Transverse colon (tissue), 4 donors: ENCODE results near the gene LHFPL6. TPM values are rescaled to one million over a fixed set of nuclear protein-coding genes. Genes with fewer than 3 reads are reported as not detected.

Experiments
- DNase-seq: peaks from one replicate; pipeline ENCODE4 v3.0.0-alpha.2; 2019
- H3K27ac ChIP-seq, 4 donors: fragments of 200-600 bp; sonication (generic); 2 replicates each; pipeline ENCODE4 v1.5.1; 2016 to 2018; ENCODE audit warnings: inconsistent platforms in 4 of 4
- H3K27me3 ChIP-seq: fragments of 200-600 bp; sonication (generic); 2 replicates; pipeline ENCODE4 v1.5.1; 2017; ENCODE audit warnings: inconsistent platforms
- H3K36me3 ChIP-seq, 4 donors: fragments of 200-600 bp; sonication (generic); 2 replicates each; pipeline ENCODE4 v1.5.1; 2017 to 2019; ENCODE audit warnings: inconsistent platforms in 4 of 4
- H3K4me1 ChIP-seq, 4 donors: fragments of 200-600 bp; sonication (generic); 2 replicates each; pipeline ENCODE4 v1.5.1; 2017 to 2020; ENCODE audit warnings: inconsistent platforms in 4 of 4
- H3K4me3 ChIP-seq, 4 donors: fragments of 200-600 bp; sonication (generic); 1 replicate in 1 of 4; 2 replicates in 3 of 4; pipeline versions ENCODE4 v1.5.1 to v1.6.1; 2017 to 2019; ENCODE audit warnings: inconsistent platforms in 4 of 4
- H3K9me3 ChIP-seq, 2 donors: fragments of 200-600 bp; sonication (generic); 2 replicates each; pipeline ENCODE4 v1.5.1; 2017 to 2019; ENCODE audit warnings: inconsistent platforms in 2 of 2
- CTCF ChIP-seq, 5 experiments: fragments of 200-600 bp in 3 of 5; fragments of 450-650 bp in 2 of 5; sonication (generic) in 3 of 5; IDR thresholded peaks; 1 replicate in 2 of 5; 2 replicates in 3 of 5; pipeline ENCODE4 v1.5.1; 2016 to 2017; ENCODE audit warnings: antibody characterized with exemption in 5 of 5, inconsistent platforms in 3 of 5, mild to moderate bottlenecking in 2 of 5, moderate library complexity in 1 of 5
- EP300 ChIP-seq: sonication (generic); formaldehyde crosslinking; IDR thresholded peaks from one replicate; pipeline ENCODE4 v1.6.1; 2017; ENCODE audit warnings: antibody characterized with exemption, low read depth
- POLR2A ChIP-seq: fragments of 450-650 bp; IDR thresholded peaks from one replicate; pipeline ENCODE4 v1.6.1; 2016; ENCODE audit warnings: antibody characterized with exemption, mild to moderate bottlenecking, moderate library complexity
- POLR2AphosphoS5 ChIP-seq, 3 donors: sonication (generic); formaldehyde crosslinking; IDR thresholded peaks; one replicate each; pipeline ENCODE4 v1.6.1; 2016; ENCODE audit warnings: antibody characterized with exemption in 3 of 3
- WGBS, 2 donors: methylation state at CpG; one replicate each; pipeline ENCODE4 v1.1.5; 2018; ENCODE audit warnings: low coverage in 1 of 2; 5-methylcytosine and 5-hydroxymethylcytosine counted together
- in situ Hi-C, 4 donors: fragments of 200-750 bp; cut with MboI; loops; one replicate each; pipeline versions ENCODE4 v1.15.0 to v1.15.1; 2017; ENCODE audit warnings: low sequenced_read_pairs in 3 of 4, low pct_ligation_motif_present in 1 of 4, low pct_unique_long_range_greater_than_20kb in 1 of 4
- intact Hi-C: fragments of 100-400 bp; cut with DNase I; formaldehyde crosslinking; loops from one replicate; pipeline ENCODE4 v1.15.1; 2023; ENCODE audit warnings: low total_unique reads
- total RNA-seq, 4 donors: library from RNA; depleted of rRNA; stranded (reverse); fragments of >200 nt; gene quantifications; one replicate each; pipeline ENCODE4 v1.1.0, GENCODE V29; 2016

The LHFPL6 gene
- total RNA-seq, 4 donors from 2014 or later = 4.2 to 18.6 (median 9.3) TPM

- in situ Hi-C loops = loop anchor here in 2 of 4 donors (25.0 kb wide), 2 partner anchors 339 to 564 kb away; partner anchors contain the start of genes NHLRC3 (in 1 of the 2) and PROSER1 (in 1 of the 2)
- peak overlapping the region in 2 of 4 donors; percentile 60 to 77 for H3K4me3 ChIP-seq
Measured at GRCh38 chr13:39601636-39602035, 1.4 kb downstream of the LHFPL6 start.

DNA sequence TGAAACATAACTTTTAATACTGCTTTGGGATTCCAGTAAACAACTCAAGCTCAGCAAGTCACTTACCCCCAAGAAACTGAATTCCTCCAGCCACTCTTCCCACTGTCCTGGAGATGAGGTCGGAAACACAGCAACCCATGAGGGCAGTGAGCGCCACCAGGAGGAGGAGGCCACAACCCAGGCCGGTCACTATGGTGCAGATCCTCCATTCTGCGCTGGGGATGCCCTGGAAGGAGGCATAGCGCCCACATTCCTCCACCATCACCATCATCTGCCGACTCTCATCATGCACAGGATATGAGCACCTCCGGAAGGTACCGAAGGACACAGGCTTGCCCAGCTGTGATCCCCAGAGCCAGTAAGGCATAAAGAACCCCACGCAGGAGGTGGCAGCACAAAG is 2.2 kb downstream of the LHFPL6 start:
- TF ChIP-seq EP300 = no peak
- no peak for TF ChIP-seq CTCF (IDR thresholded peaks at IDR 0.05)
- no peak for TF ChIP-seq POLR2AphosphoS5 (IDR thresholded peaks at IDR 0.05)
- TF ChIP-seq POLR2A = no peak
- Histone ChIP-seq H3K4me1 (peaks cover 0 to 23% (median 5%) of the 10 kb centered on the region in 4 donors), H3K4me3 (no peak overlapping the region), H3K9me3 (no peaks in the 10 kb centered on the region), H3K27ac (no peak overlapping the region), H3K27me3 (peaks cover 41% of the 10 kb centered on the region), H3K36me3 (no peaks in the 10 kb centered on the region)
- intact Hi-C loops (no loop called here), in situ Hi-C loops (loop anchor here in 2 of 4 donors (25.0 kb wide), 2 partner anchors 338 to 563 kb away; partner anchors contain the start of genes NHLRC3 (in 1 of the 2) and PROSER1 (in 1 of the 2))
- no peak for DNase-seq
- 92% methylated on average over 9 of the region's 9 CpGs; no CpG with 5 or more reads in 1 of the 2 donors for WGBS, 2 donors

More at GRCh38 chr13:39601636-39602035, 1.4 kb downstream of the LHFPL6 start:
- TF ChIP-seq POLR2A (no peak), POLR2AphosphoS5 (IDR thresholded peaks at IDR 0.05) (no peak), CTCF (IDR thresholded peaks at IDR 0.05) (no peak), EP300 (no peak)
- intact Hi-C loops = no loop called here
- H3K4me1 ChIP-seq = peaks cover 0 to 23% (median 5%) of the 10 kb centered on the region in 4 donors
- peaks cover 41% of the 10 kb centered on the region for H3K27me3 ChIP-seq
- H3K36me3 ChIP-seq = no peaks in the 10 kb centered on the region
- no peak overlapping the region for H3K27ac ChIP-seq
- 53 to 55% methylated on average over 3 of the region's 3 CpGs for WGBS, 2 donors
- DNase-seq = no peak
- H3K9me3 ChIP-seq = no peaks in the 10 kb centered on the region

DNA sequence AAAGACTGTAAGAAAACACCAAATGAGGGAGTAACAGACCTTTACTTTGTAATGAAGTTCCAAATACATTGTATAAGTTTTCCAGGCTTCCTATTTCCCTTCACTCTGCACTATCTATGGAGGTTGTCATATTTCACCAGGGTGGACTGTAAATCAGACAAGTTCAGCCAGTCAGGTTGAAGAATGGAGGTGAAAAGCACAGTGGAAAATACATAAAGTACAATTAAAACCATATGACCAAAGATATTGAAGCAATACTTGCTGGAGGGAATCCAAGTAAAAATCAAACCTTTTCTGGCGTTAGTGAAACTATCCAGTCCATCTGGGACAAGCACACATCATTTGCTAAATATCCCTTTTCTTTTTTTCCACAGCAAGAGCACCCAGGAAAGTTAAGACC is 3.2 kb downstream of the LHFPL6 start:
- no peak for TF ChIP-seq CTCF (IDR thresholded peaks at IDR 0.05)
- no peak for TF ChIP-seq POLR2A
- no peak for TF ChIP-seq POLR2AphosphoS5 (IDR thresholded peaks at IDR 0.05)
- TF ChIP-seq EP300 = no peak
- Histone ChIP-seq H3K27ac (no peak overlapping the region), H3K36me3 (no peaks in the 10 kb centered on the region), H3K4me3 (no peak overlapping the region), H3K4me1 (peaks cover 0 to 23% (median 5%) of the 10 kb centered on the region in 4 donors), H3K27me3 (peaks cover 41% of the 10 kb centered on the region), H3K9me3 (no peaks in the 10 kb centered on the region)
- intact Hi-C loops = no loop called here
- WGBS, 2 donors = 27 to 44% methylated on average over 1 of the region's 1 CpG
- DNase-seq = no peak
- in situ Hi-C loops = loop anchor here in 2 of 4 donors (25.0 kb wide), 2 partner anchors 338 to 563 kb away; partner anchors contain the start of genes NHLRC3 (in 1 of the 2) and PROSER1 (in 1 of the 2)

GRCh38 chr13:39599012-39599411 is 4.0 kb downstream of the LHFPL6 start:
- no peaks in the 10 kb centered on the region for H3K9me3 ChIP-seq
- intact Hi-C loops = no loop called here
- H3K4me1 ChIP-seq = peaks cover 0 to 23% (median 5%) of the 10 kb centered on the region in 4 donors
- no peaks in the 10 kb centered on the region for H3K36me3 ChIP-seq
- peaks cover 33% of the 10 kb centered on the region for H3K27me3 ChIP-seq
- in situ Hi-C loops = no loop called here
- WGBS, 2 donors = 24 to 25% methylated on average over 1 of the region's 1 CpG
- no peak for DNase-seq
- no peak for TF ChIP-seq POLR2A
- no peak for TF ChIP-seq EP300
- TF ChIP-seq POLR2AphosphoS5 (IDR thresholded peaks at IDR 0.05) = no peak
- no peak for TF ChIP-seq CTCF (IDR thresholded peaks at IDR 0.05)
- no peak overlapping the region for H3K27ac ChIP-seq
- H3K4me3 ChIP-seq = no peak overlapping the region
